ENCODE results near the gene PLD3.

DNA sequence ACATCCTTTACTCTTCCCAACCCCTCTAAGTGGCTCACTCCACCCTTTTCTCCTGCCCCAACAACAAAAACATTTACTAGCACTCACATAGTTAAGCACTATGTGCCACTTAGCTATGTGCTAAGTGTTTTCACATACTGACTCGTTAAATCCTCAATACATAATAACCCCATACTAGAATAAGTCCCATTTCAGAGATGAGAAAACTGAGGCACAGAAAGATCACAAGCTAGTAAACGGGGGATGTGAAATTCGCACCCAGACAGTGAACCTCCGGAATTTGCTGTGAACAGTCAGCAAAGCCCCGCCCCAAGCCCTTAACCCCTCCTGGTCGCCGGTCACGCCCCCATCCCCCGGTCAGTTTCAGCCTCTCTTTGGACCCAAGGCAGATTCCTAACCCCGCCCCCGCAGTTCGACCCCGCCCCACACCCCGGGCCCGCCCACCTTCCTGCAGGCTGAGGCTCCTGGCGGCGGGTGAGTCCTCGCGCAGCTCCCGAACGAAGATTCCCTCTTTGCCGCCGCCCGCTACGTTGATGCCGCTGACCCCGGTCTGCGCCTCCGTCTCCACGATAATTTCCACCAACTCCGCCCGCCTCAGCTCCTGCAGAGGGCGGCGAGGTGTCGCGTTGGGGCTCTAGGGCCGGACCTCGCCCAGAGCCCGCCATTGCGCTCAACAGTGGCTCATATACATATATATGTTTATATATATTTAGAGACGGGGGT, 54.9 kb downstream of the PLD3 start:
- TF ChIP-seq, protein P1, sequence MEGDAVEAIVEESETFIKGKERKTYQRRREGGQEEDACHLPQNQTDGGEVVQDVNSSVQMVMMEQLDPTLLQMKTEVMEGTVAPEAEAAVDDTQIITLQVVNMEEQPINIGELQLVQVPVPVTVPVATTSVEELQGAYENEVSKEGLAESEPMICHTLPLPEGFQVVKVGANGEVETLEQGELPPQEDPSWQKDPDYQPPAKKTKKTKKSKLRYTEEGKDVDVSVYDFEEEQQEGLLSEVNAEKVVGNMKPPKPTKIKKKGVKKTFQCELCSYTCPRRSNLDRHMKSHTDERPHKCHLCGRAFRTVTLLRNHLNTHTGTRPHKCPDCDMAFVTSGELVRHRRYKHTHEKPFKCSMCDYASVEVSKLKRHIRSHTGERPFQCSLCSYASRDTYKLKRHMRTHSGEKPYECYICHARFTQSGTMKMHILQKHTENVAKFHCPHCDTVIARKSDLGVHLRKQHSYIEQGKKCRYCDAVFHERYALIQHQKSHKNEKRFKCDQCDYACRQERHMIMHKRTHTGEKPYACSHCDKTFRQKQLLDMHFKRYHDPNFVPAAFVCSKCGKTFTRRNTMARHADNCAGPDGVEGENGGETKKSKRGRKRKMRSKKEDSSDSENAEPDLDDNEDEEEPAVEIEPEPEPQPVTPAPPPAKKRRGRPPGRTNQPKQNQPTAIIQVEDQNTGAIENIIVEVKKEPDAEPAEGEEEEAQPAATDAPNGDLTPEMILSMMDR (IDR thresholded peaks at IDR 0.05; ENCODE audit: low read depth, low read length, poor library complexity, severe bottlenecking) = no peak
- no peak for TF ChIP-seq EZH2phosphoT487 (IDR thresholded peaks at IDR 0.05; ENCODE audit: borderline replicate concordance, low read length)
